Fibroblast of skin of back (primary cell): ENCODE results near the gene KIAA1328.
"Not testable (repeated sequence)": the region's sequence is repeated elsewhere in the genome, so short reads cannot be mapped to it uniquely, and the experiment has no call there.

Experiments
- DNase-seq: peaks from one replicate; pipeline ENCODE4 v3.0.0-alpha.2; 2013

KIAA1328 gene

GRCh38 chr18:36888778-36889177, 59.9 kb downstream of the KIAA1328 start:
- no peak for DNase-seq

- DNase-seq = peak; percentile 81
Observed at GRCh38 chr18:36889321-36889720, 60.4 kb downstream of the KIAA1328 start.

DNA sequence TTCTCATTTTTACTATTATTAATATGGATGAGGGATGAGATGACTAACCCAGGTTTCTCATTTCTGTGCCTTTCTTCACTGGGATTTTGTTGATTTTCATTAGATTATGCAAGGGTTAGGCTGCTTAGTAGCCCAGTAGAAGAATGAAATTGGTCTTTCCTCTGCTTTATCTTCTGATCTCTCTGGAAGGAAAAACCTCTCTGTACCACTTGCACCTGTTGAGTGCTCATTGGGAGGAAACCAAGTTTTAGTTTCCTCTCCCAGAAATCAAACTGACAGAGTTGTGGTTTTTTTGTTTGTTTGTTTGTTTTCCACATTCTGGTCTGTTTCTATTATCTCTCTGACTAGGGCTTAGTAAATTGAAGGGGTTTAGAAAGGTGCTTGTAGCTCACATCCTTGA, 60.8 kb downstream of the KIAA1328 start:
- no peak for DNase-seq

- DNase-seq = no peak
Observed at GRCh38 chr18:36890598-36890997, 61.7 kb downstream of the KIAA1328 start.

- DNase-seq = no peak
Observed at GRCh38 chr18:36893227-36893626, 64.3 kb downstream of the KIAA1328 start.

- no peak for DNase-seq
Observed at GRCh38 chr18:36895606-36896005, 66.7 kb downstream of the KIAA1328 start.

DNA sequence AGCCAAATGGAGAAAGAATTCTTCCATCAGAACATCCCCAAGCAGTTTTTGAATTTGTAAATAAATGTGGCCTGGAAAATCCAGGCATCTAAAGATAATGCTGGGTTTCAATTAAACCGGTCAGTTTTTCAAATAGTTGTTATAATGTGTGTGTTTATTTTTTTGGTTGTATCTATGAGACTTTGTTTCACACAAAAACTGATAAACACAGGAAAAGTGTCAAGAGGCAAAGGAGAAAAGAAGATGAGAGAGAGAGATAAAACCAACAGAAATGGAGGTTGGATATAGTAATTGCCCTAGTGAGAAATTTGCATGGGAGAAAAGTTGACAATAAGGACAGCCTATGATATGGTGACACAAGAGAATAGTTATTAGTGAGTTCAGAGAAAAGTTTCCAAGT, 68.3 kb downstream of the KIAA1328 start:
- no peak for DNase-seq

GRCh38 chr18:36899289-36899688, 70.4 kb downstream of the KIAA1328 start:
- peak; percentile 13 for DNase-seq

GRCh38 chr18:36900466-36900865, 71.5 kb downstream of the KIAA1328 start:
- no peak for DNase-seq

GRCh38 chr18:36901277-36901701, 72.4 kb downstream of the KIAA1328 start:
- DNase-seq = no peak

DNA sequence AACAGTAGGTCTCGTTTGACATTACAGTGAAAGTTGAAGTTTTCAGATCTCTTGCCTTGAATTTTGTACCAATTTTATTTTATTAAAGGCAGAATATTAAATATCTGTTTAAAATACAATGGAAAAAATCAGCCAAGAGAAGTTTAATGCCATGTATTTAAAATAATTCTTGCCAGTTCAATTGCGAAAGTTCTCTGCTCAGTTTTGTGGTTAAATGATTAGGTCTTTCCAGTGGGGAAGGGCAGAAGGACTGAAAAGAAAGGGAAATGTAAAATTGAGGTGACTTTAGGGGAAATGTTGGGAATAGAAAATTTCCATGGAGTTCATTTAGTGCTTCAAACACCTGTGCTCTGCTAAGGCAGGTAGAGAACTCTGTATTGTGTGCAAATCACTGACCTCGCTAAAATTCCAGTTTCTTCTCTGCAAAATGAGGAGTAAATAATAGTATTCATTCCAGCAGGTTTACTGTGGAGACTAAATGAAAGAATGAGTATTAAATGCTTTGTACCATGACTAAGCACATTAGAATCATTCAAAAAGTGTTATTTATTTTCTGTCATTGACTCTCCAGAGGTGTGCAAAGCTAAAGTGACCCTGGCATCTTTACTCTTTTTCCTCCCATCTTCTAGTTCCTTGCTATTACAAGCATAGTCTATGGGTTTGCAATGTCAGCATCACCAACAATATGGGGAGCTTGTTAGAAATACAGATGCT, 74.4 kb downstream of the KIAA1328 start:
- no peak for DNase-seq

DNA sequence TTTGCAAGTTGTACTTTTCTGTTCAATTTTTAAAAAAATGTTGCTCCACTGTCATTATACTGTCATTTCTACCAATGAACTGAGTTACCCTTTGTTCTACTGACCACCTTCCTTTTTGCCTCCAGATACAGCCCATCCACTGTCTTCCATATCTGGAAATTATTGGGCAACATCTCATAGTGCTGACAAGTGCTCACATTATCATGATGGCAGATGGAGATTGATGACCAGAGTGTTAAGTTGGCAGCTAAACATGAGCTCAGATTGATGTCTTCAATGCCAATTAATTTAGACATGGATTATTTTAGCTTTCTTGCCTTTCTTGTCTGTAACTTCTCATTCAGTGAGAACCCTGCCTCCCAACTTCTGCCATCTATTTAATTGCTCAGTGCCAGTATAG, 76.6 kb downstream of the KIAA1328 start:
- DNase-seq = no peak

GRCh38 chr18:36909282-36909681, 80.4 kb downstream of the KIAA1328 start:
- not testable (repeated sequence) for DNase-seq

DNA sequence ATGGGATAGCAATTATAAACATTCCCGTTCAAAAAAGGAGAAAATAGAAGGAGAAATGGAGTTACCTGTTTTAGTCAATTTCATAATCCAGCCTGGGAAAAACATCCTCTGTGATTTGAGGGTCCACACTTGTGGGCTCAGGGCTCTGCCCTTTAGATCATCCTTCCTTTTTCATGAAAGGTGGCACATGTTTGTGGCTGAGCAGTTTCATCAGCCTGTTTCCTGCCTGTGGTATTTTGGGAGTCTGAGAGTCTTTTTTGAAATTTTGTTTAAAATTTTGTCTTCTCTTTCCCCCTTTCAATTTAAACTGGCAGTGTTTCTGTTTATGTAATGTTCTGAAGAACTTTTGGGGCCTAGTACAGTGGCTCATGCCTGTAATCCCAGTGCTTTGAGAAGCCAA, 84.0 kb downstream of the KIAA1328 start:
- no peak for DNase-seq

DNA sequence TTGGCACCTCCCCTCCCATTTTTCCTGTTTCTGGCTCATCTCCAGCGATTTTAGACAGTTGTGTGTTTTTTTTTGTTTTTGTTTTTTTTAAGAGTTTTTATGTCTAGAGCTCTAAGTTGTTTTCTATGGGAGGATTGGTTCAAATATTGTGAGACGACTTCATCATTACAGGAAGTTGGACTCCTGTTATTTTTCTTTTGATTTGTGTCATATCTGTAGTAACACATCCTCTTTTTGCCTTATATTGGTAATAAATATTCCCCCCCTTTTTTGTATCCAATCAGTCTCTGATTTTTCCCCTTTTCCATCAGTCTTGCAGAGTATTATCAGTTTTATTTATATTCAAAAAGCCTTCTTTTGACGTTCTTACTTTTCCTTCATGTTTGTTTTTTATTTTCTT, 89.0 kb downstream of the KIAA1328 start:
- DNase-seq = no peak

GRCh38 chr18:36929601-36930000, 100.7 kb downstream of the KIAA1328 start:
- no peak for DNase-seq

- no peak for DNase-seq
Observed at GRCh38 chr18:36931106-36931505, 102.2 kb downstream of the KIAA1328 start.

DNA sequence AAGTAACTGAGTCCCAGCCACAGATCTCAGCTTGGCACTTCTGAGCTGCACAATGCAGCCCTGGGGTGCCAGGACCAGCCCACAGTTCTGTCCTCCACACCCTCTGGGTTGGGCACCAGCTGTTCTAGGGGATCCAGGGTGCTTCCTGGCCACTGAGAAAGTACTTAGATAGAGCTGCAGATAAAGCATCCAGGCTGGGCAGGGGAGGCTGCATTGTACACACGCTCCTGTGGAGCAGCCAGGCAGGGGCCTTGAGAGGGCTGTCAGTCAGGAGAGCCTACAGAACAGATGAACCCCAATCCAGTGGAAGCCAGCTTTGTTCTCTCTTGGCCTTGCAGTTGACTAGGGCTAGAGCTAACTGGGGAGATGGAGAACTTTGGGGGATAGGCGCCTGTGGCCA, 104.6 kb downstream of the KIAA1328 start:
- DNase-seq = no peak

DNA sequence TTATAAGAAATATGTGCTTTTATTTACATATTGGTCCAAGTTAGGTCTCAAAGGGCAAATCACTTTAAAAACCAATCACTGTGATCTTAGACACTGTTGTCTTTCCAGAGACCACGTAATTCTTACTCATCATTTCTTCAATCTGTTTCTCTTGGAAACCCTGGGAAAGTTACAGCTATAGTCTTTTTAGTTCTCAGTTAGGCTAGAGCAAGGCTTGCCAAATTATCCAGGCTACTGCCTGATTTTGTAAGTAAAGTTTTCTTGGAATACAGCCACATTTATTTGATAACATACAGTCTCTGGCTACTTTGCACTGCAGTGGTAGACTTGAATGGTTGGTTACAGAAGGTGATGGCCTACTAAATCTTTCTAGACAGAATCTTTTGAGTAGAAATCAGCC, 106.0 kb downstream of the KIAA1328 start:
- DNase-seq = peak; percentile 64

- DNase-seq = peak; percentile 35
Observed at GRCh38 chr18:36942264-36942663, 113.3 kb downstream of the KIAA1328 start.

DNA sequence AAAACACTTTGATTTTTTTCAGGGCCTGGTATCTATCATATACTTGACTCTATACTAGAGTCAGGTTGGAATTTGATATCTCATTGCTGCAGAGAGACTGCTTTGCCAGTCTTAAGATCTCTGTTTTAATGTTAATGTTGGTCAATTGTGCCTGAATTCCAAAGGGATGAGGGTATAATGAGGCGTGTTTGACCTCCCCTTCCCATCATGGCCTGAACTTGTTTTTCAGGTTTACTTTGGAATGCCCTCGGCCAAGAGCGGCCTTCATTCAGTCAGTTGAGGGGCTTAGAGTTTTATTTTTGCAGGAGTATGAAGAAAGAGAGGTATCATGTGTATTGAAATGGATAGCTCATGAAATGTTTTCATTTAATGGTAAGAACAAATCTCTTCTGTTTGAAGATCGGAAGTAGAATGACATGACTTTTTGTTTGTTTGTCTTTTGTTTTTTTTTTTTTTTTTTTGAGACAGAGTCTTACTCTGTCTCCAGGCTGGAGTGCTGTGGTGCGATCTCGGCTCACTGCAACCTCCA, 119.0 kb downstream of the KIAA1328 start:
- no peak for DNase-seq

DNA sequence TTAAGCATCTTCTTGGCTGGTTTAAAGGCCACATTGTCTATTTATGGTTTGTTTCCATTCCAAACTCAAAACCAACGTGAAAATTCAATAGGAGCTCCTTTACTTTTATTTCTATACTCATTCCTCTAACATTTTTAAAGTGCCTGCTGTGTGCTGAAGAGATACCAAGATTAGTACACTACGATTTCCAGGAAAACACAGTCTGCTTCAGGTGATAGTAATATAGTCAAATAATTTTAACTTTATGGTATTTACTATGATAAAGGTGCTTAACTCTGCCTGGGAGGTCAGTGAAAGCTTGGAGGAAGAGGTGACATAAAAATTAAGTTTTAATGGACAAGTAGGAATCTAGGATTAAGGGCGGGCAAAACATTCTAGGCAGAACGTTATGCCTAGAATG, 121.4 kb downstream of the KIAA1328 start:
- DNase-seq = no peak

DNA sequence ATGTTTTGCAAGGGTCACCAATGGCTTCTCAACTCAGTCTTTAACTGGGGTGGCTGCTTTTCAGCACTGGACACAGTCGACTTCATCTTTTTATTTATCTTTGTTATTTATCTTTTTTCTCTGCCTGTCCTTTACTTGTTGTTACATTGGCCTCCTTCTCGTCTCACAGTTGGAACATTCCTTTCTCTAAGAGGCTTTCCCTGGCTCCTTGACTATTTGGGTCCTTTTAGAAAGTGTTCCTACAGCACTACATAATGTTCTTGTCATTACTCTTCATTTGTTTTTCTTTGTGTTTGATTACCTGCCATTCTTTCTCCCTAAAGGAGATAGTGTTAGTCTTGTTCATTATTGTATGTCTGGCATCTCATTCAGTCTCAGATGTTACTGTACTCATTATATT, 122.0 kb downstream of the KIAA1328 start:
- DNase-seq = no peak

GRCh38 chr18:36953047-36953446, 124.1 kb downstream of the KIAA1328 start:
- no peak for DNase-seq

DNA sequence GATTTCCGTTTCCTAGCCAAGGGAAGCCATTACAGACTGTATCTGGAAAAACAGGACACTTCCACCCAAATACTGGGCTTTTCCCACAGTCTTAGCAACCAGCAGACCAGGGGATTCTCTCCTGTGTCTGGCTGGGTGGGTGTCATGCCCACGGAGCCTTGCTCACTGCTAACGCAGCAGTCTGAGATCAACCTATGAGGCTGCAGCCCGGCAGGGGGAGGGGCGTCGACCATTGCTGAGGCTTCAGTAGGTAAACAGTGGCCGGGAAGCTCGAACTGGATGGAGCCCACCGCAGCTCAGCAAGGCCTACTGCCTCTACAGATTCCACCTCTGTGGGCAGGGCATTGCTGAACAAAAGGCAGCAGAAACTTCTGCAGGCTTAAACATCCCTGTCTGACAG, 131.1 kb downstream of the KIAA1328 start:
- no peak for DNase-seq
